ENCODE results near the gene PDE4D. TPM values are rescaled to one million over a fixed set of nuclear protein-coding genes. Genes with fewer than 3 reads are reported as not detected.
"Not testable (repeated sequence)": the region's sequence is repeated elsewhere in the genome, so short reads cannot be mapped to it uniquely, and the experiment has no call there.

PDE4D gene
- total and polyA plus RNA-seq, 2 donors (not counting 1 experiment from before 2014, with no cell fraction given), result 14.9 to 171 TPM

GRCh38 chr5:59464969-59465368 lies 428.6 kb downstream of the PDE4D start:
- H3K4me1 Mint-ChIP-seq, result no peaks in the 10 kb centered on the region
- intact Hi-C loops (cut with micrococcal nuclease), result no loop called here
- no peak for DNase-seq

GRCh38 chr5:59463618-59464166 lies 429.8 kb downstream of the PDE4D start:
- H3K4me3 ChIP-seq (ENCODE audit: control extremely low read depth in 1 of 5, extremely low read depth in 1 of 5, insufficient read depth in 1 of 5, low read depth in 2 of 5, low read length in 4 of 5); DNase-seq; H3K27ac Mint-ChIP-seq; H3K27ac ChIP-seq (ENCODE audit: low read length in 2 of 2); H3K4me1 Mint-ChIP-seq; H3K9ac ChIP-seq (ENCODE audit: low read length); H3K27me3 Mint-ChIP-seq; H3K36me3 ChIP-seq (replicated peaks in 1 of 2; ENCODE audit: control extremely low read depth in 1 of 2, control insufficient read depth in 1 of 2, extremely low read depth in 1 of 2, insufficient read depth in 2 of 2, low read length in 1 of 2); H3K27me3 ChIP-seq (replicated peaks in 1 of 4; ENCODE audit: control extremely low read depth in 1 of 4, control insufficient read depth in 3 of 4, insufficient read depth in 4 of 4, low read length in 3 of 4); H3K9me3 Mint-ChIP-seq (ENCODE audit: insufficient read depth); ATAC-seq (ENCODE audit: low read depth); intact Hi-C loops (cut with micrococcal nuclease); H3K4me2 ChIP-seq (replicated peaks; ENCODE audit: low read depth, low read length, poor library complexity, severe bottlenecking); H4K20me1 ChIP-seq (ENCODE audit: control insufficient read depth, insufficient read depth, low read length, poor library complexity, severe bottlenecking); H3K4me1 ChIP-seq (ENCODE audit: control insufficient read depth in 2 of 2, insufficient read depth in 2 of 2, low read length in 2 of 2); H3K9me3 ChIP-seq (ENCODE audit: control extremely low read depth in 1 of 3, control insufficient read depth in 2 of 3, insufficient read depth in 1 of 3, low read length in 2 of 3); H3K79me2 ChIP-seq (ENCODE audit: control insufficient read depth, insufficient read depth, low read length); POLR2A ChIA-PET; H3K4me3 Mint-ChIP-seq; H2AFZ ChIP-seq (ENCODE audit: insufficient read depth, low read depth, low read length, poor library complexity, severe bottlenecking): not testable (repeated sequence)
- no CpG with 5 or more reads among the region's 4 CpGs for WGBS (ENCODE audit: insufficient coverage)
- CTCF ChIA-PET, result interaction anchor here (1.0 kb wide), 1 partner anchor 14 kb away, joined by 4 read pairs; no protein-coding TSS in a partner anchor

More at GRCh38 chr5:59464969-59465368, 428.6 kb downstream of the PDE4D start:
- H3K9me3 ChIP-seq (ENCODE audit: control extremely low read depth in 1 of 3, control insufficient read depth in 2 of 3, insufficient read depth in 1 of 3, low read length in 2 of 3), result no peaks in the 10 kb centered on the region
- H3K4me2 ChIP-seq (replicated peaks; ENCODE audit: low read depth, low read length, poor library complexity, severe bottlenecking), result no peak overlapping the region
- H2AFZ ChIP-seq (ENCODE audit: insufficient read depth, low read depth, low read length, poor library complexity, severe bottlenecking), result no peak overlapping the region
- no peaks in the 10 kb centered on the region for H3K4me1 ChIP-seq (ENCODE audit: control insufficient read depth in 2 of 2, insufficient read depth in 2 of 2, low read length in 2 of 2)
- TF ChIP-seq CTCF (IDR thresholded peaks at IDR 0.05) (no peak), EZH2 (IDR thresholded peaks at IDR 0.05; ENCODE audit: borderline replicate concordance, insufficient read depth, low read depth, low read length, poor library complexity, severe bottlenecking) (no peak)
- ChIA-PET CTCF (no interaction called here), POLR2A (no interaction called here)
- no peaks in the 10 kb centered on the region for H3K79me2 ChIP-seq (ENCODE audit: control insufficient read depth, insufficient read depth, low read length)
- no peaks in the 10 kb centered on the region for H3K9me3 Mint-ChIP-seq (ENCODE audit: insufficient read depth)
- no peaks in the 10 kb centered on the region for H3K36me3 ChIP-seq (replicated peaks in 1 of 2; ENCODE audit: control extremely low read depth in 1 of 2, control insufficient read depth in 1 of 2, extremely low read depth in 1 of 2, insufficient read depth in 2 of 2, low read length in 1 of 2)
- H3K27me3 Mint-ChIP-seq, result no peaks in the 10 kb centered on the region
- H3K9ac ChIP-seq (ENCODE audit: low read length), result no peak overlapping the region
- ATAC-seq (ENCODE audit: low read depth), result no peak
- H3K4me3 Mint-ChIP-seq, result no peak overlapping the region
- H3K27me3 ChIP-seq (replicated peaks in 1 of 4; ENCODE audit: control extremely low read depth in 1 of 4, control insufficient read depth in 3 of 4, insufficient read depth in 4 of 4, low read length in 3 of 4), result no peaks in the 10 kb centered on the region
- H4K20me1 ChIP-seq (ENCODE audit: control insufficient read depth, insufficient read depth, low read length, poor library complexity, severe bottlenecking), result no peaks in the 10 kb centered on the region
- no peak overlapping the region for H3K27ac Mint-ChIP-seq
- WGBS (ENCODE audit: insufficient coverage), result 94% methylated on average over 2 of the region's 3 CpGs
- H3K4me3 ChIP-seq (ENCODE audit: control extremely low read depth in 1 of 5, extremely low read depth in 1 of 5, insufficient read depth in 1 of 5, low read depth in 2 of 5, low read length in 4 of 5), result no peak overlapping the region
- no peak overlapping the region for H3K27ac ChIP-seq (ENCODE audit: low read length in 2 of 2)
